HepG2 (cell line): Measurements from ENCODE around the gene RABEP1.

Experiments
- TAF1 ChIP-seq: sonication (generic); formaldehyde crosslinking; IDR thresholded peaks from 2 replicates; pipeline ENCODE4 v1.4.0; 2020; ENCODE audit warnings: missing genetic modification reagents
- ZNF230 ChIP-seq: sonication (generic); formaldehyde crosslinking; IDR thresholded peaks from 2 replicates; pipeline ENCODE4 v1.4.0; 2020; ENCODE audit warnings: mild to moderate bottlenecking, missing genetic modification reagents
- TF ChIP-seq, protein P1 (sequence below): sonication (generic); formaldehyde crosslinking; IDR thresholded peaks from 2 replicates; pipeline ENCODE4 v1.4.0; 2020; ENCODE audit warnings: missing genetic modification reagents, borderline replicate concordance

DNA sequence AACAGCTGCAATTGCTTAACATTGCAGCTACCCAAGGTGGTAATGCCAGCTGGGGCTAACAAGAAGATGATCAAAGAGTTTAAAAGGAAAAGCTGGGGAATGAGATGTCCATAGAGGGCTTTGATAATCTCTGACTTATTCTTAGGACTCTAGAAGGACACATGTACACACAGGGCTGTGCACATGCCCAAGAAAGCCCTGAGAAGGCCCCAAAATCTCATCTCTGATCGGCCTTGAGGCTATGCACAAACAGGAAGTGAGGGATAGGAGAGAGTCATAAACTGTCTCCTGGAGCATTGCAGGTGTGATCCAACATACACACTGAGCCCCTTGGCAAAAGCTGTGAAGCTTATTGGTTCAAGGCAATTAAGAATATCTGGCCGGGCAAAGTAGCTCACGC lies 17.2 kb upstream of the RABEP1 start:
- TF ChIP-seq, protein P1, sequence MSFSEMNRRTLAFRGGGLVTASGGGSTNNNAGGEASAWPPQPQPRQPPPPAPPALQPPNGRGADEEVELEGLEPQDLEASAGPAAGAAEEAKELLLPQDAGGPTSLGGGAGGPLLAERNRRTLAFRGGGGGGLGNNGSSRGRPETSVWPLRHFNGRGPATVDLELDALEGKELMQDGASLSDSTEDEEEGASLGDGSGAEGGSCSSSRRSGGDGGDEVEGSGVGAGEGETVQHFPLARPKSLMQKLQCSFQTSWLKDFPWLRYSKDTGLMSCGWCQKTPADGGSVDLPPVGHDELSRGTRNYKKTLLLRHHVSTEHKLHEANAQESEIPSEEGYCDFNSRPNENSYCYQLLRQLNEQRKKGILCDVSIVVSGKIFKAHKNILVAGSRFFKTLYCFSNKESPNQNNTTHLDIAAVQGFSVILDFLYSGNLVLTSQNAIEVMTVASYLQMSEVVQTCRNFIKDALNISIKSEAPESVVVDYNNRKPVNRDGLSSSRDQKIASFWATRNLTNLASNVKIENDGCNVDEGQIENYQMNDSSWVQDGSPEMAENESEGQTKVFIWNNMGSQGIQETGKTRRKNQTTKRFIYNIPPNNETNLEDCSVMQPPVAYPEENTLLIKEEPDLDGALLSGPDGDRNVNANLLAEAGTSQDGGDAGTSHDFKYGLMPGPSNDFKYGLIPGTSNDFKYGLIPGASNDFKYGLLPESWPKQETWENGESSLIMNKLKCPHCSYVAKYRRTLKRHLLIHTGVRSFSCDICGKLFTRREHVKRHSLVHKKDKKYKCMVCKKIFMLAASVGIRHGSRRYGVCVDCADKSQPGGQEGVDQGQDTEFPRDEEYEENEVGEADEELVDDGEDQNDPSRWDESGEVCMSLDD (CRISPR knock-in tag) = no peak
- TF ChIP-seq TAF1 (CRISPR knock-in tag) = no peak
- no peak for TF ChIP-seq ZNF230
